Psoas muscle (tissue), 8 donors: Measurements from ENCODE around the gene STKLD1. TPM values are rescaled to one million over a fixed set of nuclear protein-coding genes. Genes with fewer than 3 reads are reported as not detected.

Experiments
- ATAC-seq, 4 donors: fragments of 200-7000 bp; cut with Tn5 transposase; one replicate each; pipeline ENCODE4 v1.9.1; 2020; ENCODE audit warnings: moderate library complexity in 3 of 4, mild to moderate bottlenecking in 2 of 4
- DNase-seq, 2 donors: peaks; one replicate each; pipeline ENCODE4 v3.0.0-alpha.2; 2020
- H3K27ac ChIP-seq: fragments of 200-600 bp; one replicate; pipeline ENCODE4 v1.8.0; 2022
- H3K27me3 ChIP-seq, 3 donors: fragments of 200-600 bp in 1 of 3; one replicate each; pipeline versions ENCODE4 v1.6.1 to v1.8.0; 2013 to 2022; ENCODE audit warnings: low read length in 2 of 3, mild to moderate bottlenecking in 2 of 3, moderate library complexity in 1 of 3; ENCODE audit not compliant: insufficient read depth in 3 of 3
- H3K36me3 ChIP-seq, 2 donors: fragments of 200-600 bp in 1 of 2; one replicate each; pipeline versions ENCODE4 v1.6.1 to v1.8.0; 2013 to 2022; ENCODE audit warnings: low read depth in 1 of 2, mild to moderate bottlenecking in 1 of 2, moderate library complexity in 1 of 2; ENCODE audit not compliant: insufficient read depth in 1 of 2
- H3K4me1 ChIP-seq: fragments of 200-600 bp; one replicate; pipeline ENCODE4 v1.8.0; 2022
- H3K4me3 ChIP-seq: fragments of 200-600 bp; one replicate; pipeline ENCODE4 v1.8.0; 2022; ENCODE audit warnings: mild to moderate bottlenecking
- H3K9me3 ChIP-seq: fragments of 200-600 bp; one replicate; pipeline ENCODE4 v1.8.0; 2022
- CTCF ChIP-seq: fragments of 200-600 bp; IDR thresholded peaks from one replicate; pipeline ENCODE4 v1.8.0; 2022; ENCODE audit warnings: antibody characterized with exemption
- WGBS, 3 donors: extraction: QIAGEN DNeasy Blood & Tissue Kit; methylation state at CpG; one replicate each; pipeline versions ENCODE4 v1.1.6 to v1.1.7; 2013; 5-methylcytosine and 5-hydroxymethylcytosine counted together
- intact Hi-C, 2 donors: fragments of 100-400 bp; cut with DNase I; formaldehyde crosslinking; loops; one replicate each; pipeline versions ENCODE4 v1.11.0 to v1.14.2; 2022
- polyA plus RNA-seq, 3 donors: library from polyadenylated mRNA; stranded (reverse); fragments of 200-250 nt; gene quantifications; one replicate each; pipeline ENCODE4 v1.2.3, GENCODE V29; 2013
- total RNA-seq, 4 donors: library from RNA; stranded (reverse); fragmentation: NEBNext Ultra II Directional in 2 of 4; extraction: Animal tissue kit (Norgen Biotek cat#: 25700) in 2 of 4; gene quantifications; one replicate each; pipeline versions ENCODE4 v1.2.1 to v1.2.4, GENCODE V29; 2021 to 2023
- donor health status: healthy with polysubstance abuse.
- donor health status: DM: no; HTN: no; CAD: no; lungs with moderate emphysema.
- donor health status: Bipolar disorder and iron deficiency.
- donor health status: healthy.
- donor health status: DM: yes; HTN: yes; CAD: no.
- donor health status: DM: no; HTN: no; CAD: no.
- donor health status: DM: no; HTN: no; CAD: no.
- donor health status: DM: yes; HTN: yes; CAD: no.

Gene STKLD1
- total and polyA plus RNA-seq, 7 donors: 0.07 to 0.69 (median 0.46) TPM

GRCh38 chr9:133344071-133344470, 32.1 kb upstream of the STKLD1 start:
- Histone ChIP-seq H3K27ac (no peak overlapping the region), H3K27me3 (no peaks in the 10 kb centered on the region), H3K4me3 (no peak overlapping the region), H3K4me1 (peaks cover 26% of the 10 kb centered on the region), H3K9me3 (no peaks in the 10 kb centered on the region), H3K36me3 (peaks cover 13 to 79% of the 10 kb centered on the region in 2 donors)
- DNase-seq (no peak), ATAC-seq (no peak)
- intact Hi-C loops: no loop called here
- no peak for TF ChIP-seq CTCF
- WGBS, 3 donors: 93 to 96% (median 94%) methylated on average over 19 of the region's 19 CpGs

GRCh38 chr9:133344979-133345378, 31.2 kb upstream of the STKLD1 start:
- H3K36me3 ChIP-seq: peaks cover 12 to 79% of the 10 kb centered on the region in 2 donors
- H3K9me3 ChIP-seq: no peaks in the 10 kb centered on the region
- WGBS, 3 donors: 94 to 95% (median 94%) methylated on average over 12 of the region's 12 CpGs
- intact Hi-C loops: loop anchor here in 1 of 2 donors (5.0 kb wide), 1 partner anchor 132 kb away; the partner anchor contains the start of gene SLC2A6
- H3K27me3 ChIP-seq: no peaks in the 10 kb centered on the region
- no peak for TF ChIP-seq CTCF
- no peak overlapping the region for H3K4me3 ChIP-seq
- H3K4me1 ChIP-seq: peaks cover 26% of the 10 kb centered on the region
- no peak overlapping the region for H3K27ac ChIP-seq
- DNase-seq (no peak), ATAC-seq (no peak)

- TF ChIP-seq CTCF: no peak
- no peaks in the 10 kb centered on the region for H3K27me3 ChIP-seq
- H3K36me3 ChIP-seq: peaks cover 12 to 79% of the 10 kb centered on the region in 2 donors
- no peak for ATAC-seq
- WGBS, 3 donors: 91 to 96% (median 92%) methylated on average over 6 of the region's 6 CpGs
- peaks cover 26% of the 10 kb centered on the region for H3K4me1 ChIP-seq
- DNase-seq: no peak
- intact Hi-C loops: loop anchor here in 1 of 2 donors (5.0 kb wide), 1 partner anchor 132 kb away; the partner anchor contains the start of gene SLC2A6
- H3K27ac ChIP-seq: no peak overlapping the region
- no peaks in the 10 kb centered on the region for H3K9me3 ChIP-seq
- H3K4me3 ChIP-seq: no peak overlapping the region
Measured at GRCh38 chr9:133345596-133345995, 30.6 kb upstream of the STKLD1 start.

GRCh38 chr9:133346021-133346785, 30.0 kb upstream of the STKLD1 start:
- Histone ChIP-seq H3K4me3 (peak overlapping the region; percentile 97), H3K27ac (peak overlapping the region; percentile 91), H3K9me3 (no peaks in the 10 kb centered on the region), H3K36me3 (peaks cover 12 to 79% of the 10 kb centered on the region in 2 donors), H3K4me1 (peaks cover 29% of the 10 kb centered on the region), H3K27me3 (no peaks in the 10 kb centered on the region)
- intact Hi-C loops: loop anchor here in 1 of 2 donors (5.0 kb wide), 1 partner anchor 131 kb away; the partner anchor contains the start of gene SLC2A6
- TF ChIP-seq CTCF: no peak
- ATAC-seq: no peak
- DNase-seq: no peak
- 54 to 69% (median 60%) methylated on average over 15 of the region's 15 CpGs for WGBS, 3 donors
